HG03064 (cell line): ENCODE data around the gene UBL7.

Experiments used
- ATAC-seq: cut with Tn5 transposase; IDR thresholded peaks from one replicate; pipeline ENCODE4 v1.9.1; 2021; ENCODE audit warnings: low read depth; ENCODE audit not compliant: unreplicated experiment

Gene UBL7

GRCh38 chr15:74396445-74397238, 64.3 kb downstream of the UBL7 start:
- ATAC-seq: no peak

GRCh38 chr15:74396146-74396438, 64.9 kb downstream of the UBL7 start:
- ATAC-seq: no peak
